ENCODE measurements around the gene KCNQ1OT1. TPM values are rescaled to one million over a fixed set of nuclear protein-coding genes. Genes with fewer than 3 reads are reported as not detected.

The KCNQ1OT1 gene
- total and polyA plus RNA-seq, 9 of the 15 experiments (the other 6 are each of a cell fraction or from before 2014, with no cell fraction given) = 0.04 to 2.3 (median 0.74) TPM

- FAIRE-seq (no peak), DNase-seq (ENCODE audit: extremely low read depth in 1 of 4, low spot score in 3 of 4) (no peak), ATAC-seq (no peak)
- H3K9me3 ChIP-seq (replicated peaks; ENCODE audit: control insufficient read depth, insufficient read depth, low read depth, low read length) = no peaks in the 10 kb centered on the region
- WGBS (ENCODE audit: insufficient coverage, low coverage, missing lambda C conversion rate) = 30% methylated on average over 10 of the region's 25 CpGs
- POLR2A ChIA-PET = interaction anchor here (0.5 to 0.7 kb wide), 2 partner anchors 22 to 129 kb away, joined by 3 to 4 read pairs; partner anchors contain the start of gene KCNQ1OT1
- H3K4me1 ChIP-seq (replicated peaks in 1 of 2; ENCODE audit: control insufficient read depth in 2 of 2, insufficient read depth in 2 of 2, low read length in 2 of 2) = peaks cover 0 to 60% of the 10 kb centered on the region in 2 experiments; a peak in 4 of 5 replicates
- CTCF ChIA-PET (ENCODE audit: low intra/inter-chr PET ratio) = no interaction called here
- 0 out of 2 replicates have a peak, but pooled peaks cover 4% of the 10 kb centered on the region for H4K20me1 ChIP-seq (replicated peaks; ENCODE audit: control insufficient read depth, insufficient read depth, low read length)
- peaks cover 0 to 19% of the 10 kb centered on the region in 2 experiments; a peak in 2 of 5 replicates for H3K27me3 ChIP-seq (ENCODE audit: control insufficient read depth in 2 of 2, insufficient read depth in 2 of 2, low read length in 2 of 2)
- H3K27ac ChIP-seq (ENCODE audit: extremely low read depth, low read depth, low read length) = no peak overlapping the region
- intact Hi-C loops (cut with micrococcal nuclease) = no loop called here
- no peaks in the 10 kb centered on the region for H3K9me1 ChIP-seq (ENCODE audit: control insufficient read depth, insufficient read depth, low read length)
- no peak overlapping the region for H2AFZ ChIP-seq (ENCODE audit: low read depth, low read length)
- H3K4me3 ChIP-seq = no peak overlapping the region
- no peak overlapping the region for H3K9ac ChIP-seq (ENCODE audit: insufficient read depth in 1 of 2, low read depth in 2 of 2, low read length in 2 of 2)
- H3K36me3 ChIP-seq (ENCODE audit: control insufficient read depth, insufficient read depth, low read length) = no peaks in the 10 kb centered on the region
- no peak overlapping the region for H3K4me2 ChIP-seq (ENCODE audit: insufficient read depth, low read length)
- no peaks in the 10 kb centered on the region for H3K79me2 ChIP-seq (ENCODE audit: control insufficient read depth, insufficient read depth, low read length)
- in situ Hi-C loops (cut with MboI) = no loop called here
- BruUV-seq (replicated peaks) = no TSS peak
- TF ChIP-seq DMBX1 (CRISPR knock-in tag; IDR thresholded peaks at IDR 0.05; ENCODE audit: borderline replicate concordance) (no peak), ZNF766 (CRISPR knock-in tag; conservative IDR thresholded peaks at IDR 0.05) (no peak), KLF13 (tag; IDR thresholded peaks at IDR 0.05; ENCODE audit: borderline replicate concordance, low read depth) (no peak), MEF2A (IDR thresholded peaks at IDR 0.05; ENCODE audit: control insufficient read depth, low read depth, low read length) (no peak), CHD7 (IDR thresholded peaks at IDR 0.05; ENCODE audit: low read depth, low read length) (no peak), GTF2E2 (tag; IDR thresholded peaks at IDR 0.05) (no peak), ZNF639 (CRISPR knock-in tag; conservative IDR thresholded peaks at IDR 0.05 in 1 of 2, IDR thresholded peaks at IDR 0.05 in 1 of 2) (no peak)
Observed at GRCh38 chr11:2570841-2571597, 128.8 kb downstream of the KCNQ1OT1 start.
